Right atrium auricular region (tissue), 2 donors: ENCODE measurements around the gene TXNIP. TPM values are rescaled to one million over a fixed set of nuclear protein-coding genes. Genes with fewer than 3 reads are reported as not detected.

ENCODE experiments used
- DNase-seq: peaks from one replicate; pipeline ENCODE4 v3.0.0-alpha.2; 2019; ENCODE audit warnings: low spot score
- H3K27ac ChIP-seq, 2 donors: fragments of 200-600 bp; sonication (generic); 1 replicate in 1 of 2; 2 replicates in 1 of 2; pipeline ENCODE4 v1.5.1; 2016 to 2019
- H3K27me3 ChIP-seq, 2 donors: fragments of 200-600 bp; sonication (generic); one replicate each; pipeline versions ENCODE4 v1.5.1 to v1.6.0; 2017 to 2019
- H3K36me3 ChIP-seq: fragments of 200-600 bp; sonication (generic); one replicate; pipeline ENCODE4 v1.5.1; 2016
- H3K4me1 ChIP-seq, 2 donors: fragments of 200-600 bp; sonication (generic); one replicate each; pipeline versions ENCODE4 v1.5.1 to v1.6.0; 2017 to 2019
- H3K4me3 ChIP-seq, 2 donors: fragments of 200-600 bp; sonication (generic); 1 replicate in 1 of 2; 2 replicates in 1 of 2; pipeline ENCODE4 v1.5.1; 2017 to 2019; ENCODE audit warnings: mild to moderate bottlenecking in 1 of 2, moderate library complexity in 1 of 2
- H3K9me3 ChIP-seq, 2 donors: fragments of 200-600 bp; sonication (generic); one replicate each; pipeline ENCODE4 v1.5.1; 2019
- total RNA-seq, 2 donors: library from RNA; depleted of rRNA; stranded (reverse); fragments of >200 nt; gene quantifications; one replicate each; pipeline ENCODE4 v1.1.0, GENCODE V29; 2016
- TF ChIP-seq, protein P1 (sequence below), 2 donors: fragments of 200-600 bp; sonication (generic); IDR thresholded peaks; one replicate each; pipeline ENCODE4 v1.5.1; 2019; ENCODE audit warnings: antibody characterized with exemption in 2 of 2

Gene TXNIP
- total RNA-seq, 2 donors from 2014 or later: 898 to 1,186 TPM

DNA sequence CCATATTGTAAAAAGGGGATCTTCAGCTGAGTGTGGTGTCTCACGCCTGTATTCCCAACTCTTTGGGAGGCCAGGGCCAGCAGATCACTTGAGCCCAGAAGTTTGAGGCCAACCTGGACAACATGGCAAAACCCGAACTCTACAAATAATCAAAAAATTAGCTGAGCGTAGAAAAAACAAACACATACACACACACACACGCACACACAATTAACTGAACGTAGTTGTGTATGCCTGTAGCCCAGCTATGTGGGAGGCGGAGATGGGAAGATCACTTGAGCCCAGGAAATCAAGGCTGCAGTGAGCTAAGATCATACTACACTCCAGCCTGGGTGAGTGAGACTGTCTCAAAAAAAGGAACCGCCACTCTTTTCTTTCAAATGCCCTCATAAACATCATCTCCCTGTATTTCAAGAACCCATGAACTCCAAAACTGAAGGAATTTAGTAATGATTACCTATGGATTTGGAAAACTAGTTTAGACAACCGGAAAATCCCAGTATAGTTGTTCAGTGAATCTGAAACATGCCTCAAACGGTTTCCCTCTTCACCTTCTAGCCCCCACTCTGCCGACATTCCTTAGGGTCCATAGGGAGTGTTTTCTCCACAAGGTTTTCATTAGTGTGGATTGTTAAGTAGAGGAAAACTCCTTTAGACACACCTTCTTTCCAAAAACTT, 4.5 kb downstream of the TXNIP start:
- Histone ChIP-seq H3K27me3 (no peaks in the 10 kb centered on the region), H3K4me1 (peaks cover 0 to 30% of the 10 kb centered on the region in 2 donors), H3K9me3 (no peaks in the 10 kb centered on the region), H3K4me3 (peak overlapping the region; percentile 74 to 92), H3K27ac (peak overlapping the region; percentile 98), H3K36me3 (peaks cover 45% of the 10 kb centered on the region)
- TF ChIP-seq, protein P1, sequence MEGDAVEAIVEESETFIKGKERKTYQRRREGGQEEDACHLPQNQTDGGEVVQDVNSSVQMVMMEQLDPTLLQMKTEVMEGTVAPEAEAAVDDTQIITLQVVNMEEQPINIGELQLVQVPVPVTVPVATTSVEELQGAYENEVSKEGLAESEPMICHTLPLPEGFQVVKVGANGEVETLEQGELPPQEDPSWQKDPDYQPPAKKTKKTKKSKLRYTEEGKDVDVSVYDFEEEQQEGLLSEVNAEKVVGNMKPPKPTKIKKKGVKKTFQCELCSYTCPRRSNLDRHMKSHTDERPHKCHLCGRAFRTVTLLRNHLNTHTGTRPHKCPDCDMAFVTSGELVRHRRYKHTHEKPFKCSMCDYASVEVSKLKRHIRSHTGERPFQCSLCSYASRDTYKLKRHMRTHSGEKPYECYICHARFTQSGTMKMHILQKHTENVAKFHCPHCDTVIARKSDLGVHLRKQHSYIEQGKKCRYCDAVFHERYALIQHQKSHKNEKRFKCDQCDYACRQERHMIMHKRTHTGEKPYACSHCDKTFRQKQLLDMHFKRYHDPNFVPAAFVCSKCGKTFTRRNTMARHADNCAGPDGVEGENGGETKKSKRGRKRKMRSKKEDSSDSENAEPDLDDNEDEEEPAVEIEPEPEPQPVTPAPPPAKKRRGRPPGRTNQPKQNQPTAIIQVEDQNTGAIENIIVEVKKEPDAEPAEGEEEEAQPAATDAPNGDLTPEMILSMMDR (IDR thresholded peaks at IDR 0.05): no peak
- no peak for DNase-seq

- Histone ChIP-seq H3K27me3 (no peaks in the 10 kb centered on the region), H3K4me1 (peaks cover 0 to 44% of the 10 kb centered on the region in 2 donors), H3K4me3 (no peak overlapping the region), H3K27ac (peak overlapping the region; percentile 98), H3K36me3 (peaks cover 35% of the 10 kb centered on the region), H3K9me3 (no peaks in the 10 kb centered on the region)
- TF ChIP-seq, protein P1 (IDR thresholded peaks at IDR 0.05): no peak
- no peak for DNase-seq
These were observed 6.0 kb downstream of the TXNIP start for GRCh38 chr1:145990249-145990855.

GRCh38 chr1:145988773-145989172, 7.6 kb downstream of the TXNIP start:
- H3K9me3 ChIP-seq: no peaks in the 10 kb centered on the region
- peak overlapping the region; percentile 96 to 98 for H3K27ac ChIP-seq
- TF ChIP-seq, protein P1 (IDR thresholded peaks at IDR 0.05): no peak
- DNase-seq: no peak
- H3K4me1 ChIP-seq: peaks cover 0 to 60% of the 10 kb centered on the region in 2 donors
- no peaks in the 10 kb centered on the region for H3K27me3 ChIP-seq
- peaks cover 19% of the 10 kb centered on the region for H3K36me3 ChIP-seq
- H3K4me3 ChIP-seq: no peak overlapping the region

- no peak for DNase-seq
- no peaks in the 10 kb centered on the region for H3K9me3 ChIP-seq
- peak overlapping the region; percentile 96 to 98 for H3K27ac ChIP-seq
- peaks cover 0 to 63% of the 10 kb centered on the region in 2 donors for H3K4me1 ChIP-seq
- H3K4me3 ChIP-seq: no peak overlapping the region
- TF ChIP-seq, protein P1 (IDR thresholded peaks at IDR 0.05): no peak
- peaks cover 11% of the 10 kb centered on the region for H3K36me3 ChIP-seq
- H3K27me3 ChIP-seq: no peaks in the 10 kb centered on the region
These were observed 8.5 kb downstream of the TXNIP start for GRCh38 chr1:145987926-145988325.

GRCh38 chr1:145986551-145986950, 9.8 kb downstream of the TXNIP start:
- DNase-seq: no peak
- Histone ChIP-seq H3K4me1 (peaks cover 0 to 64% of the 10 kb centered on the region in 2 donors), H3K27me3 (no peaks in the 10 kb centered on the region)

More at GRCh38 chr1:145986551-145986950, 9.8 kb downstream of the TXNIP start:
- TF ChIP-seq, protein P1 (IDR thresholded peaks at IDR 0.05): no peak
- Histone ChIP-seq H3K27ac (peak overlapping the region; percentile 96 to 98), H3K36me3 (no peaks in the 10 kb centered on the region), H3K9me3 (no peaks in the 10 kb centered on the region), H3K4me3 (no peak overlapping the region)
